H1 (cell line): Measurements from ENCODE around the gene ALDH4A1. TPM values are rescaled to one million over a fixed set of nuclear protein-coding genes. Genes with fewer than 3 reads are reported as not detected.

Experiments
- CTCF ChIA-PET: fragments of 300-600 bp; sonication (Branson Sonifier 250); formaldehyde crosslinking; loops from one replicate; lab custom pipeline; 2021; ENCODE audit not compliant: partially characterized antibody; lab: Charles Lee
- POLR2A ChIA-PET: fragments of 300-600 bp; sonication (Branson Sonifier 250); formaldehyde crosslinking; loops from one replicate; lab custom pipeline; 2021; ENCODE audit warnings: inconsistent platforms; ENCODE audit not compliant: partially characterized antibody; lab: Charles Lee
- DNase-seq, 2 experiments: peaks; one replicate each; pipeline versions ENCODE4 v3.0.0 to v3.0.0-alpha.2; 2010 to 2022; ENCODE audit warnings: low spot score in 2 of 2, low read depth in 1 of 2, mixed read lengths in 1 of 2
- FAIRE-seq: peaks from 2 replicates; lab custom pipeline; 2011; peaks lifted over from hg19 to GRCh38; lab: Jason Lieb, UNC
- H2AFZ ChIP-seq: 2 replicates; pipeline ENCODE4 v1.8.1; 2012; ENCODE audit warnings: low read length, inconsistent platforms
- H2AK5ac ChIP-seq: 2 replicates; pipeline ENCODE4 v1.6.1; 2013; ENCODE audit warnings: low read depth, low read length
- H2BK120ac ChIP-seq: replicated peaks from 2 replicates; pipeline ENCODE3; 2013; ENCODE audit warnings: low read depth, low read length, inconsistent platforms
- H2BK12ac ChIP-seq: 2 replicates; pipeline ENCODE4 v1.6.1; 2013; ENCODE audit warnings: low read depth, low read length
- H2BK15ac ChIP-seq: 2 replicates; pipeline ENCODE4 v1.6.1; 2013; ENCODE audit warnings: low read length
- H2BK20ac ChIP-seq: 2 replicates; pipeline ENCODE4 v1.6.1; 2013; ENCODE audit warnings: low read length
- H2BK5ac ChIP-seq: 2 replicates; pipeline ENCODE4 v1.6.1; 2013; ENCODE audit warnings: low read depth, low read length
- H3K14ac ChIP-seq: 2 replicates; pipeline ENCODE4 v1.6.1; 2013; ENCODE audit warnings: inconsistent platforms; ENCODE audit not compliant: insufficient read length
- H3K18ac ChIP-seq: 2 replicates; pipeline ENCODE4 v1.6.1; 2013; ENCODE audit warnings: low read length; ENCODE audit errors: extremely low read depth
- H3K23ac ChIP-seq: 2 replicates; pipeline ENCODE4 v1.6.1; 2013; ENCODE audit warnings: inconsistent platforms; ENCODE audit not compliant: insufficient read length
- H3K23me2 ChIP-seq: 2 replicates; pipeline ENCODE4 v1.6.1; 2013; ENCODE audit warnings: low read depth, low read length
- H3K27ac ChIP-seq: 2 replicates; pipeline ENCODE4 v1.6.1; 2011; ENCODE audit warnings: low read depth, low read length, inconsistent platforms
- H3K27me3 ChIP-seq, 4 experiments: replicated peaks in 1 of 4; 1 replicate in 1 of 4; 2 replicates in 3 of 4; pipeline versions ENCODE4 v1.6.1 to v1.8.1; 2011 to 2013; ENCODE audit warnings: low read length in 3 of 4, mild to moderate bottlenecking in 3 of 4, inconsistent platforms in 2 of 4, mixed read lengths in 2 of 4, moderate library complexity in 1 of 4; ENCODE audit not compliant: control insufficient read depth in 3 of 4, insufficient read depth in 3 of 4; ENCODE audit errors: extremely low read depth in 1 of 4
- H3K36me3 ChIP-seq, 4 experiments: 2 replicates each; pipeline versions ENCODE4 v1.6.1 to v1.8.1; 2011 to 2013; ENCODE audit warnings: mild to moderate bottlenecking in 4 of 4, low read length in 3 of 4, moderate library complexity in 2 of 4, control low read depth in 1 of 4, inconsistent platforms in 1 of 4; ENCODE audit not compliant: insufficient read depth in 4 of 4, control insufficient read depth in 2 of 4
- H3K4ac ChIP-seq: replicated peaks from 2 replicates; pipeline ENCODE3; 2013; ENCODE audit warnings: low read length, low read depth, mixed read lengths, inconsistent platforms; ENCODE audit not compliant: insufficient read length
- H3K4me1 ChIP-seq, 4 experiments: replicated peaks in 1 of 4; 1 replicate in 1 of 4; 2 replicates in 3 of 4; pipeline versions ENCODE4 v1.6.1 to v1.8.1; 2011 to 2013; ENCODE audit warnings: low read length in 3 of 4, inconsistent platforms in 2 of 4, mixed read lengths in 1 of 4; ENCODE audit not compliant: insufficient read depth in 4 of 4, control insufficient read depth in 3 of 4
- H3K4me2 ChIP-seq, 2 experiments: 2 replicates each; pipeline versions ENCODE4 v1.6.1 to v1.8.1; 2011 to 2013; ENCODE audit warnings: low read depth in 2 of 2, low read length in 2 of 2, control low read depth in 1 of 2, inconsistent platforms in 1 of 2, mild to moderate bottlenecking in 1 of 2; ENCODE audit not compliant: insufficient read depth in 1 of 2
- H3K4me3 ChIP-seq, 4 experiments: fragments of 200-600, 300-600 bp in 1 of 4; sonication (generic), shearing (Covaris generic), sonication (Bioruptor Twin) in 1 of 4; 2 replicates each; pipeline versions ENCODE4 v1.5.1 to v1.8.1; 2011 to 2016; ENCODE audit warnings: low read length in 4 of 4, low read depth in 3 of 4, control low read depth in 2 of 4, inconsistent platforms in 2 of 4, mild to moderate bottlenecking in 2 of 4, mixed read lengths in 1 of 4, moderate library complexity in 1 of 4; ENCODE audit not compliant: insufficient read depth in 2 of 4; ENCODE audit errors: extremely low read depth in 1 of 4
- H3K56ac ChIP-seq: replicated peaks from 2 replicates; pipeline ENCODE3; 2013; ENCODE audit warnings: low read depth, mild to moderate bottlenecking, mixed read lengths, low read length, inconsistent platforms; ENCODE audit not compliant: insufficient read length
- H3K79me1 ChIP-seq: 2 replicates; pipeline ENCODE4 v1.6.1; 2013; ENCODE audit warnings: low read depth, low read length, control low read depth
- H3K79me2 ChIP-seq, 2 experiments: 2 replicates each; pipeline versions ENCODE4 v1.6.1 to v1.8.1; 2012 to 2013; ENCODE audit warnings: low read length in 2 of 2, mild to moderate bottlenecking in 2 of 2, inconsistent platforms in 1 of 2; ENCODE audit not compliant: insufficient read depth in 2 of 2, control insufficient read depth in 1 of 2
- H3K9ac ChIP-seq, 4 experiments: replicated peaks in 1 of 4; 1 replicate in 1 of 4; 2 replicates in 3 of 4; pipeline versions ENCODE4 v1.6.1 to v1.8.1; 2011 to 2013; ENCODE audit warnings: low read depth in 3 of 4, low read length in 3 of 4, control low read depth in 2 of 4, mild to moderate bottlenecking in 2 of 4, moderate library complexity in 2 of 4, inconsistent platforms in 1 of 4; ENCODE audit errors: extremely low read depth in 1 of 4
- H3K9me3 ChIP-seq, 2 experiments: 2 replicates each; pipeline versions ENCODE4 v1.6.1 to v1.8.1; 2012 to 2013; ENCODE audit warnings: mild to moderate bottlenecking in 2 of 2, moderate library complexity in 2 of 2, control low read depth in 1 of 2, inconsistent platforms in 1 of 2, low read depth in 1 of 2, low read length in 1 of 2, mixed read lengths in 1 of 2; ENCODE audit not compliant: insufficient read depth in 2 of 2
- H4K20me1 ChIP-seq, 2 experiments: replicated peaks in 1 of 2; 2 replicates each; pipeline versions ENCODE3 to v1.8.1; 2011 to 2013; ENCODE audit warnings: inconsistent platforms in 2 of 2, low read length in 2 of 2, mild to moderate bottlenecking in 1 of 2; ENCODE audit not compliant: insufficient read depth in 2 of 2, control insufficient read depth in 1 of 2
- H4K5ac ChIP-seq: 2 replicates; pipeline ENCODE4 v1.6.1; 2013; ENCODE audit warnings: low read length, low read depth, mixed read lengths, inconsistent platforms; ENCODE audit not compliant: insufficient read length
- H4K8ac ChIP-seq: 2 replicates; pipeline ENCODE4 v1.8.0; 2013; ENCODE audit warnings: mild to moderate bottlenecking, moderate library complexity, low read length, inconsistent platforms; ENCODE audit not compliant: insufficient read depth; ENCODE audit errors: extremely low read depth
- H4K91ac ChIP-seq: replicated peaks from 2 replicates; pipeline ENCODE3; 2013; ENCODE audit warnings: low read length, mixed read lengths, inconsistent platforms; ENCODE audit not compliant: insufficient read length
- ATF2 ChIP-seq: IDR thresholded peaks from 2 replicates; pipeline ENCODE4 v1.6.1; 2012; ENCODE audit warnings: low read length, inconsistent platforms
- BRCA1 ChIP-seq: IDR thresholded peaks from 2 replicates; pipeline ENCODE4 v1.6.1; 2012; ENCODE audit warnings: low read depth, low read length, improper control_type of control experiment
- HDAC2 ChIP-seq, 2 experiments: fragments of 300-600 bp in 1 of 2; sonication (generic) in 1 of 2; IDR thresholded peaks; 2 replicates each; pipeline ENCODE4 v1.6.1; 2011 to 2012; ENCODE audit warnings: low read depth in 2 of 2, low read length in 2 of 2, mild to moderate bottlenecking in 2 of 2, moderate library complexity in 2 of 2, borderline replicate concordance in 1 of 2, inconsistent platforms in 1 of 2
- KDM1A ChIP-seq: fragments of 200-600, 300-600 bp; sonication (generic); IDR thresholded peaks from 2 replicates; pipeline ENCODE4 v1.7.1; 2016; ENCODE audit warnings: mild to moderate bottlenecking, low read length, borderline replicate concordance
- NRF1 ChIP-seq: IDR thresholded peaks from 2 replicates; pipeline ENCODE4 v1.6.1; 2011; ENCODE audit warnings: mild to moderate bottlenecking, low read depth, low read length, improper control_type of control experiment
- TEAD4 ChIP-seq: IDR thresholded peaks from 2 replicates; pipeline ENCODE4 v1.6.1; 2012; ENCODE audit warnings: low read depth, low read length, inconsistent platforms, mixed read lengths
- YY1 ChIP-seq: IDR thresholded peaks from 2 replicates; pipeline ENCODE4 v1.6.1; 2011; ENCODE audit warnings: low read depth, mild to moderate bottlenecking, low read length
- WGBS, 2 experiments: shearing (Covaris generic) in 1 of 2; methylation state at CpG; one replicate each; pipeline versions ENCODE4 v1.1.6 to v1.1.7; 2013 to 2015; ENCODE audit warnings: low lambda C conversion rate in 2 of 2, mixed read lengths in 2 of 2, inconsistent platforms in 1 of 2, low coverage in 1 of 2, missing lambda C conversion rate in 1 of 2; ENCODE audit not compliant: insufficient replicate concordance in 2 of 2, insufficient coverage in 1 of 2, insufficient read length in 1 of 2; ENCODE audit errors: extremely low coverage in 1 of 2, missing lambda C conversion rate in 1 of 2; 5-methylcytosine and 5-hydroxymethylcytosine counted together
- polyA plus RNA-seq, 7 experiments: library from polyadenylated mRNA; depleted of rRNA in 3 of 7; stranded (reverse) in 5 of 7; unstranded in 2 of 7; fragments of >200 nt in 5 of 7; fragments of 200-250 nt in 2 of 7; gene quantifications; 1 replicate in 5 of 7; 2 replicates in 1 of 7; 4 replicates in 1 of 7; pipeline versions ENCODE4 v1.2.1 to v1.2.3, GENCODE V29; 2011 to 2013; ENCODE audit warnings: missing spikeins in 2 of 7, mixed read lengths in 2 of 7
- total RNA-seq: library from RNA; stranded (reverse); fragmentation: NEBNext Ultra II Directional; extraction: Animal tissue kit (Norgen Biotek cat#: 25700); gene quantifications from 2 replicates; pipeline ENCODE4 v1.2.1, GENCODE V29; 2021

The ALDH4A1 gene
- total and polyA plus RNA-seq, 2 of the 8 experiments (the other 6 are each of a cell fraction or from before 2014, with no cell fraction given): 30.3 to 35.9 TPM

DNA sequence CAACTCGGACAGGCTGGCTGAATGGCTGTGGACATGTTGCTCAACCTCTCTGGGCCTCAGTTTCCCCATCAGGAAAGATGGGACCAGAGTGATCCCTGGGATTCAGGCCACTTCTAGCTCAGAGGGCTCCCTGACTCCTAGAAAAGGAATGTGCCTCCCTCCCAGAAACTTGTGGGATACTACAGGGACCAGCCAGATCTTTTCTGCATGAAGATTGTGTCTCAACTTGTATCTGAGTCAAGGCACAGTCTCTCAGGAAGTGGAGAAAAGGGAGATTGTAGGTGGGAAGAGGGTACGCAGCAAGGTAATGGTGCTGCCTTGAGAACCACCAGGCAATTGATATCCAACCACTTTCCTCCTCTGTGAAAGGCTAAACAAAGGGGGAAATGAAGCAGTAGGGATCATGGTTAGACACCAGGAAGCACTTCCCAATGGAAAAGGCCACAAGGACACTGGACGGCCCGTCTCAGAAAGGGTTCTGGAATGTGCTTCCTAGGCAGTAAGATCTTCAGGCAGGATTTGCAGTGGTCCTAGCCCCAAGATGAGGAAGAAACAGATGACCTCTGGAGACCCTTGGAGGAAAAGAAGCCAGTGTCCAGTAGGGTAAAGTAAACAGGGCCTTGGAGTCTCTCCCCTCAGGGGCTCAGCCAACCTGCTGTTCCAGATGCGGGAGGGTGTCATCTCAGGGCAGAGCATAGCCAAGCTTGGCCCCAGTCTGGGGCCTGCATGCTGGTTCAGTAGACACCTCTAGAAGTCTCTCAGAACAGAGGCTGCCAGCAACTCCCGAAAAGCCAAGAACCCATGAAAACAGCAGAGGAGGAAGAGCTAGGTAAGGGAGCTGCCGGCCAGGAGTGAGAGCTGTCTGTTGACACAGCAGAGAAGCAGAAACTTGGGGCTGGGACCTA is 37.3 kb upstream of the ALDH4A1 start:
- Histone ChIP-seq H3K4me1 (peaks cover 4 to 36% (median 25%) of the 10 kb centered on the region in 4 experiments), H2BK5ac (0 out of 2 replicates have a peak overlapping the region, but pooled peaks have one; percentile 30), H2AFZ (no peak overlapping the region), H2BK15ac (peak overlapping the region; percentile 72; the same call in 1 of the 2 replicates), H4K20me1 (peaks cover 0 to 2% of the 10 kb centered on the region in 2 experiments), H3K18ac (no peak overlapping the region), H3K56ac (no peak overlapping the region), H3K79me1 (peaks cover 5% of the 10 kb centered on the region; the same call in 1 of the 2 replicates), H4K91ac (no peak overlapping the region), H2BK12ac (peak overlapping the region; percentile 92), H3K27me3 (no peaks in the 10 kb centered on the region), H3K4me3 (no peak overlapping the region), H2BK120ac (no peak overlapping the region), H2BK20ac (no peak overlapping the region), H3K4me2 (no peak overlapping the region), H4K8ac (peak overlapping the region; percentile 6; the same call in 1 of the 2 replicates), H3K79me2 (no peaks in the 10 kb centered on the region; a peak in 1 of 4 replicates), H3K9ac (no peak overlapping the region), H3K23ac (no peak overlapping the region), H3K36me3 (no peaks in the 10 kb centered on the region), H4K5ac (no peak overlapping the region), H3K9me3 (no peaks in the 10 kb centered on the region), H3K14ac (no peak overlapping the region), H3K4ac (no peak overlapping the region), H3K27ac (no peak overlapping the region), H3K23me2 (no peaks in the 10 kb centered on the region), H2AK5ac (peak overlapping the region; percentile 70; the same call in 1 of the 2 replicates)
- WGBS, 2 experiments: 75% methylated on average over 7 of the region's 7 CpGs; no CpG with 5 or more reads in 1 of the 2 experiments
- FAIRE-seq: no peak
- ChIA-PET POLR2A (interaction anchor here (1.0 to 3.5 kb wide), 4 partner anchors 11 to 16 kb away, joined by 3 to 20 read pairs (median 4); no protein-coding TSS in a partner anchor), CTCF (interaction anchor here (1.2 to 12.8 kb wide), 7 partner anchors 12 to 35 kb away, joined by 3 to 105 read pairs (median 17); partner anchors contain the start of gene IFFO2)
- DNase-seq: no peak
- TF ChIP-seq YY1 (no peak), BRCA1 (no peak), HDAC2 (IDR thresholded peaks at IDR 0.05; ENCODE audit: borderline replicate concordance in 1 of 2, low read depth in 2 of 2, low read length in 2 of 2) (peak in 1 of 2 experiments; percentile 71; a peak in 1 of 4 replicates), TEAD4 (no peak), NRF1 (no peak), KDM1A (peak; percentile 91), ATF2 (no peak)
